Measurements from ENCODE around the gene SRPX2. TPM values are rescaled to one million over a fixed set of nuclear protein-coding genes. Genes with fewer than 3 reads are reported as not detected.
A peak's percentile ranks its signal among the peaks of the same experiment; 100 is the strongest.
"Not testable (repeated sequence)": the region's sequence is repeated elsewhere in the genome, so short reads cannot be mapped to it uniquely, and the experiment has no call there.

The SRPX2 gene
- total RNA-seq, 2 donors from 2014 or later = not detected

DNA sequence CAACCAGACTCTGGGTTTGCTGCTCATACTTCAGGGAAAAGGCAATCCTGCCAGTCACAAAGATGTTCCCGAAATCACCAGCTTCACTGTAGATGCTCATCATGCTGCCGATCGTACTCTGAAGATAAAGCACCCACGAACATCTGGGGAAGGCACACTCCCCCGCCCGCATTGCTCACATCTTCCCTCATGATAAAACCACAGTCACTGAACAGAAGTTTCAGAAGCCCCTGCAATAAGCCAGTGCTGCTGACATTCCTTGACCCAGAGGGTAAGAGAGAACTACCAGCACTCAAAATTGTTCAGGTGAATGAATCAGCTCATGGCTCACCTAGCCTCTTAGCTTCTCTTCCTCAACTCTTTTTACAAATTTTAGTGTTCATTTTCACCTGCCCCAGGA, 43.1 kb downstream of the SRPX2 start:
- H3K4me3 Mint-ChIP-seq = peak overlapping the region; percentile 18 to 37
- peaks cover 49% of the 10 kb centered on the region for H3K27me3 Mint-ChIP-seq (ENCODE audit: low read depth)
- H3K36me3 Mint-ChIP-seq (ENCODE audit: insufficient read depth in 2 of 2) = no peaks in the 10 kb centered on the region
- H3K27ac Mint-ChIP-seq = no peak overlapping the region
- H3K4me1 Mint-ChIP-seq (ENCODE audit: low read depth) = peaks cover 14% of the 10 kb centered on the region
- ATAC-seq (replicated peaks in 1 of 2) (peak; percentile 49 to 57), DNase-seq (peak in 1 of 2 donors; percentile 17)
- H3K9me3 Mint-ChIP-seq = no peaks in the 10 kb centered on the region

DNA sequence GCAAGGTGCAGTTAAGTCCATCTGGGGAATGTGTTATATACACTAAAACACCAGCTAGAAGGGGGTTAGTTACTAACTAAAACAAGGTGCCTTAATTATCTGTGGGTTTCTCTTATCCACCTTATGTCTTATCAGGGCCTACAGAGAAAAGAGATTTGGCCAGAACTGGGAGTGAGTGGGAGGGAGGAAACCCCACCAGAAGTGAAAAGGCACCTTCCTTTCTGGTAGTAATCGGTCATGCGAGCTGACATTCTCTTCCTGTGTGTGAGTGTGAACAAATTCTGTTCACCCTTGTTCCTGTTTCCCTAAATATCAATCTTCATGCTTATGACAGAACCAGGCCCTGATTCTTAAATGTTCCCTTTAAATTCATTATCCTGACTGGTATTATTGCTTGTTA, 43.5 kb downstream of the SRPX2 start:
- Mint-ChIP-seq H3K9me3 (no peaks in the 10 kb centered on the region), H3K4me3 (peak overlapping the region in 1 of 2 donors; percentile 37), H3K36me3 (ENCODE audit: insufficient read depth in 2 of 2) (no peaks in the 10 kb centered on the region), H3K27ac (no peak overlapping the region), H3K4me1 (ENCODE audit: low read depth) (peaks cover 14% of the 10 kb centered on the region), H3K27me3 (ENCODE audit: low read depth) (peaks cover 54% of the 10 kb centered on the region)
- DNase-seq (no peak), ATAC-seq (replicated peaks in 1 of 2) (peak; percentile 30 to 31)

DNA sequence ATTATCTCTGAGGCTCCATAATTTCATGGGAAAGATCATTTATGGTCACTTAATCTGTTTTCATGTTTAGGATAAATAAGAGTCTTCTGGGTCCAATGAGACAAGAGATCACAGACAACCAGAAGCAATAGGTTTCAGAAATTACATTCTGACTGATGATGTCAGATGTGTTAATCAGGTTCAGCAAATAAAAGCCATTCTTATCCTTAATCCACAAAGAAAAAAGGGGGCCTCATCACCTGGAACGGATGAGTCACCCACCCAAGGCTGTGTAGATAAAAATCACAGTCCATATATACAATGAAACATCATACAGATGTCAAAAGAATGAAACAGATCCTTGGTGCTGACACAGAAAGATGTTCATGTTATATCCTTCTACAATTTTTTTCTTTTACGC, 51.3 kb downstream of the SRPX2 start:
- Mint-ChIP-seq H3K9me3 (no peaks in the 10 kb centered on the region), H3K36me3 (ENCODE audit: insufficient read depth in 2 of 2) (no peaks in the 10 kb centered on the region), H3K27me3 (ENCODE audit: low read depth) (peaks cover 79% of the 10 kb centered on the region), H3K4me3 (no peak overlapping the region), H3K27ac (no peak overlapping the region), H3K4me1 (ENCODE audit: low read depth) (peaks cover 9% of the 10 kb centered on the region)
- DNase-seq (no peak), ATAC-seq (replicated peaks in 1 of 2) (peak; percentile 36 to 51)

DNA sequence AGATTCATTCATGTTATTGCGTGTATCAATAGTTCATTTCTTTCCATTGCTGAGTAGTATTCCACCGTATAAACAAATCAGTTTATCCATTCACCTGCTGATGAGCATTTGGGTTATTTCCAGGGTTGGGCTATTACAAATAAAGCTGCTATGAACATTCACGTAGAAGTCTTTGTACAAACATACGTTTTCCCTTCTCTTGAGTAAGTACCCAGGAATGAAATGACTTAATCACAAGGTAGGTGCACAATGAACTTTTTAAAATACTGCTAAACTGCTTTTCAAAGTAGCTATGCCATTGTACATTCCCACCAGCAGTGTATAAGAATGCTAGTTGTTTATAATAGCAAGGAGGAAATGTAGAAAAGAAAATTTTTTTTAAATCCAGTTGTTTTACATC, 52.0 kb downstream of the SRPX2 start:
- Mint-ChIP-seq H3K36me3 (ENCODE audit: insufficient read depth in 2 of 2) (no peaks in the 10 kb centered on the region), H3K27ac (no peak overlapping the region), H3K4me3 (no peak overlapping the region), H3K27me3 (ENCODE audit: low read depth) (peaks cover 73% of the 10 kb centered on the region), H3K9me3 (no peaks in the 10 kb centered on the region), H3K4me1 (ENCODE audit: low read depth) (peaks cover 9% of the 10 kb centered on the region)
- ATAC-seq (replicated peaks in 1 of 2) (no peak), DNase-seq (no peak)

DNA sequence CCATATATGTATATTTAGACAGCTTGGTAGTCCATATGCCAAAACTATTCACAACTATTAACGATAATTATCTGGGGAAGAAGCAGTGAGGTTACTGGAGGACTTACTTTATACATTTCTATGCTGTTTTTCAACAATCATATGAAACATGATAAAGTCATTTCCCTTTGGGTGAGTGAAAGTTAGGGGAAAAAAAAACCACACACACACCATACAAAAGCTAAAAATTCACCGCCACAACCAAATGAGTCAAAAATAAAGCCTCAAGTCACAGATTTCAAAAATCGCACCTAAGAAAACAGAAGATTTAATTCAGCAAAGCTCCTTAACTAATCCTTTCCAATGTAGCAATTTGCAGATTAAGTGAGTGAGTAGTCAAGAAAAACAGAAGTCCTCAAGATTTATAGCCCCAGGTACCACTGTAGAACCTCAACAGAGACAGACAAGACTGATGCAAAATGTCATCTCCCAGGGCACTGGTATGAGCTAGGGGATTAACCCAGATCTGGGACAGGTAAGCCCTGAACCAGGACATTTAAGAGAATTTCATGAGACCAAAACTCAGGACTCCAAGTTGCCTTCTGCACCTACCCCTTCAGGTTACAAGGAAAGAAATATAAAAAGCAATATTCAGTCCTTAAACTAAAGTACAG, 52.8 kb downstream of the SRPX2 start:
- Mint-ChIP-seq H3K27me3 (ENCODE audit: low read depth) (peaks cover 77% of the 10 kb centered on the region), H3K36me3 (ENCODE audit: insufficient read depth in 2 of 2) (no peaks in the 10 kb centered on the region), H3K27ac (peak overlapping the region; percentile 6), H3K4me1 (ENCODE audit: low read depth) (peaks cover 9% of the 10 kb centered on the region), H3K9me3 (no peaks in the 10 kb centered on the region), H3K4me3 (no peak overlapping the region)
- DNase-seq (no peak), ATAC-seq (replicated peaks in 1 of 2) (peak; percentile 44 to 67)

DNA sequence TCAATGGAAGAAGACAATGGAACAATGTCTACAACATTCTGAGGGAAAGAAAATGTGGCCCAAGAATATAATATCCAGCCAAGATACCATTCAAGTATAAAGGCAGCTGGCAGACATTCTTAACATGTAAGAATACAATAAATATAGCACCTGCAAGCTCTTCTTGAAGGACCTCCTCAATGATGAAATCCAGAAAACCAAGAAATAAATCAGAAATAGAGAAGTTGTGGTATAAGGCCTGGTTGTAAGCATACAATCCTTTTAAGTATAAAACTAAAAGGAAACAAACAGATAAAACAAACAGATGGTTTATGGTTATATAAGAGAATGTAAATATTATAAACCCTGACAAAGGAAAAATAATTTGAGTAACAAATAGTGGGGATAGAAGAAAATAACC, 54.6 kb downstream of the SRPX2 start:
- Mint-ChIP-seq H3K27me3 (ENCODE audit: low read depth) (peaks cover 72% of the 10 kb centered on the region), H3K9me3 (no peaks in the 10 kb centered on the region), H3K4me3 (no peak overlapping the region), H3K27ac (no peak overlapping the region), H3K36me3 (ENCODE audit: insufficient read depth in 2 of 2) (no peaks in the 10 kb centered on the region), H3K4me1 (ENCODE audit: low read depth) (peaks cover 9% of the 10 kb centered on the region)
- DNase-seq (no peak), ATAC-seq (replicated peaks in 1 of 2) (no peak)

DNA sequence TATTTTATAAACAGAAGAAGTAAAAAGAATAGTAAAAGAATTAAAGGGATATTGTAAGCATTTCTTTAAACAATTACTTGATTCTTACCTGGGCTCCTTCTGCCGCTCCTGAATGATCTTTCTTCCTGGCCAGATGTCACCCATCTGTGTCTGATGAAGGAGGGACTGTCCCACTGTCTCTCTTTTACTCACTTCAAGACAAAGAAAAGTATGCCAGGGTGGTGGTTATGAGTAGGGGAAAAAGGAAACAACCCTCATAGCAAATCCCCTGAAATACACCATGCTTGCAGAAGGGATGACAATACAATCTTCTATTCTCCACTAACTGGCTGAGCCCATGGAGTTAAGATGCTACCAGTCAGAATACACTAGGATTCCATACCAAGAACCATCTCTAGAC, 56.8 kb downstream of the SRPX2 start:
- DNase-seq (no peak), ATAC-seq (replicated peaks in 1 of 2) (peak; percentile 60 to 74)
- Mint-ChIP-seq H3K27ac (no peak overlapping the region), H3K36me3 (ENCODE audit: insufficient read depth in 2 of 2) (no peaks in the 10 kb centered on the region), H3K4me3 (no peak overlapping the region), H3K4me1 (ENCODE audit: low read depth) (no peaks in the 10 kb centered on the region), H3K9me3 (no peaks in the 10 kb centered on the region), H3K27me3 (ENCODE audit: low read depth) (peaks cover 69% of the 10 kb centered on the region)

DNA sequence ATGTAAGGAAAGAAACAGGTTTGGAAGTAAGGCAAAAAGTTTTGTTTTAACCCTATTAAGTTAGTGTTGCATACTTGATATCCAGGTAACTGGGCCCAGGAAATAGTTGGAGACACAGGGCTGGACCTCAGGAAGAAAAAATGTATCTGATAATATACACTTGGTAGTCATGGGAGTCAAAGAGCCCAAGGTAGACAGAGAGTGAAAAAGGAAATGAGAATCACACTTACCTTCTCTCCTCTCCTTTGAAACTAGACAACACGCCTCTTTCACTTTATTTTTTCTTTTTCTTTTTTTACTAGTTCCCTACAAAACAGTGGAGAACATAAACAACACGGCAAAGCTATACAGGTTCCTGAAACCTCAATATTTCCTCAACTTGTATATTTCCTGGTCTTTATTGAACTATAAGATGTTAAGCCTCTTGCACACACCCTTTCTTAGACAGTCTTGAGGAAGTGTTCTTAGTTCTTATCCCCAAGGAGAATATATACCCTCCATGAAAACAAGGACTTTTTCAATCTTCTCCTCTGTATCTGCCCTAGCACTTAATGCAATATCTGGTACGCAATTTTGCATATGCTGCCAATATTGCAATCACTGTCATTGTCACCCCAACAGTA, 60.7 kb downstream of the SRPX2 start:
- no peak overlapping the region for H3K27ac Mint-ChIP-seq
- H3K4me1 Mint-ChIP-seq (ENCODE audit: low read depth) = no peaks in the 10 kb centered on the region
- H3K4me3 Mint-ChIP-seq = no peak overlapping the region
- H3K27me3 Mint-ChIP-seq (ENCODE audit: low read depth) = peaks cover 73% of the 10 kb centered on the region
- no peaks in the 10 kb centered on the region for H3K9me3 Mint-ChIP-seq
- ATAC-seq (replicated peaks in 1 of 2) (no peak), DNase-seq (no peak)
- H3K36me3 Mint-ChIP-seq (ENCODE audit: insufficient read depth in 2 of 2) = no peaks in the 10 kb centered on the region

DNA sequence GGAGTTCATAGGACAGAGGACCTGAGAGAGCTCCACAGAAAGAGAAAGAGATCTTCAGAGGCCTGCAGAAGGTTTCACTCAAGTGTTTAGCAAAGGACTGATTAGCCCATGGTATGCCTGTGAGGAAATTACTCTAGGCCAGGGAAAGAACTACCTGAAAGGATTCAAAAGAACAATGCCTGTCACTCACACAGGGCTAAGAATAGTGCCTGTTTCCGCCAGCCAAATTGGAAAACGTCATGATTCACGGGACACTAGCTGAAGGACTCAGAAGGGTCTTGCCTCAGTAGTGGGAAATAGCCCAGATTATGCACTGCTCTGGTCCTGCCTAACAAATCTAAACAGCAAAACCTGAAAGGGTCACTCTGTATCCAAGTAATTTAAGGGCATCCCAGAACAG, 66.8 kb downstream of the SRPX2 start:
- no peak overlapping the region for H3K4me3 Mint-ChIP-seq
- no peaks in the 10 kb centered on the region for H3K9me3 Mint-ChIP-seq
- ATAC-seq (replicated peaks in 1 of 2) (no peak), DNase-seq (no peak)
- H3K27me3 Mint-ChIP-seq (ENCODE audit: low read depth) = peaks cover 63% of the 10 kb centered on the region
- H3K27ac Mint-ChIP-seq = no peak overlapping the region
- no peaks in the 10 kb centered on the region for H3K4me1 Mint-ChIP-seq (ENCODE audit: low read depth)
- no peaks in the 10 kb centered on the region for H3K36me3 Mint-ChIP-seq (ENCODE audit: insufficient read depth in 2 of 2)

DNA sequence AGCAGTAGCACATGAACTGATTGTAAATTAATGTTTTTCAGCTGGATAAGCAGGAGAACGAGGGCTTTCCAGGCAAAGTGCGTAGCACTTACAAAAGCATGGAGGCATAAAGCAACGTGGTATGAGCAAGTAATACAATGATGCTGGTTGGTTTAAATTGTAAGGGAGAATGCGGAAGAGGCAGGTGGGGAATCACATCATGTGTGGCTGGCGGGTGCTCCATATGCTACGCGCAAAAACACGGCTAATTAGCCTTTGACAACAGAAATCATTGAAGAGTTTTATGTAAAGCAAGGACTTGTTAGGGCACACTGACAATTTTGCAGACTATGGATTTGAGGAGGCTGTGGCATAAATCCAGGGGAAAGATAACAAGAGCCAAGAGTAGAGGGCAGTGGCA, 73.4 kb downstream of the SRPX2 start:
- H3K9me3 Mint-ChIP-seq = no peaks in the 10 kb centered on the region
- ATAC-seq (replicated peaks in 1 of 2) (no peak), DNase-seq (no peak)
- no peak overlapping the region for H3K4me3 Mint-ChIP-seq
- peaks cover 30% of the 10 kb centered on the region for H3K27me3 Mint-ChIP-seq (ENCODE audit: low read depth)
- H3K36me3 Mint-ChIP-seq (ENCODE audit: insufficient read depth in 2 of 2) = no peaks in the 10 kb centered on the region
- H3K4me1 Mint-ChIP-seq (ENCODE audit: low read depth) = no peaks in the 10 kb centered on the region
- H3K27ac Mint-ChIP-seq = no peak overlapping the region

DNA sequence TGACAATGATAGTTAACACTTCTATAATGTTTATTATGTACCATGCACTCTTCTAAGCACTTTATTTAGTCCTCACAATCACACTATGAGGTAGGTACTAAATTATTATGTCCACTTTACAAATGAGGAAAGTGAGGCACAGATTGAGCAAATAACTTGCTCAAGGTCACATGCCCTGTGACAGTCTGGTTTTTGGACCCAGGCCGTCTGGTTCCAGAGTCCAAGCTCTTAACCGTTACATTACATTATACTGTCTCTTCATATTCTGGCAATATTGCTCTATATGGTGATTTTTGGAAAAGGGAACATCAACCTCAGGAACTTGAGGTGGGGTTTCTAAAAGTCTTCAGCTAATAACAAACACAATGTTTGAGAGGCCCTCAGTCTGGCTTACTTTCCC, 75.1 kb downstream of the SRPX2 start:
- Mint-ChIP-seq H3K36me3 (ENCODE audit: insufficient read depth in 2 of 2) (no peaks in the 10 kb centered on the region), H3K9me3 (no peaks in the 10 kb centered on the region), H3K27me3 (ENCODE audit: low read depth) (peaks cover 34% of the 10 kb centered on the region), H3K27ac (no peak overlapping the region), H3K4me3 (no peak overlapping the region), H3K4me1 (ENCODE audit: low read depth) (no peaks in the 10 kb centered on the region)
- DNase-seq = no peak
- ATAC-seq (replicated peaks in 1 of 2) = no peak

DNA sequence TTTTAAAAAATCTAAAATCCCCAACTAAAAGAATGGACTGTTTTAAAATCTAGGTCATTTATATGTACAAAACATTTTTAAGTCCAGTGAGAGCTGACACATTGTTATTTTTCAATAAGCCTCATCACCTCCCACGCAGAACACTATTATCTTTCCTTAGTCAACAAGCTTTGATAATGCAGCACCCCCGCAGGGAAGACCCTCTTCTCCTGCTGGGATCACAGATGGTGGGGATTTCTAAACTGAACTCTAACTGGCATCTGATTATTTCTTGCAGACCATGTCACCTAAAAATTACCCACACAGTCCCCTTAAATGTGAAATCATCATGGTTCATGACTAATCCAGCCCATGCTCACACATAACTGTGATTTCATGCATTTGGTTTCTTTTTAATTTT, 76.3 kb downstream of the SRPX2 start:
- H3K36me3 Mint-ChIP-seq (ENCODE audit: insufficient read depth in 2 of 2) = no peaks in the 10 kb centered on the region
- H3K4me3 Mint-ChIP-seq = no peak overlapping the region
- ATAC-seq (replicated peaks in 1 of 2) = no peak
- no peaks in the 10 kb centered on the region for H3K4me1 Mint-ChIP-seq (ENCODE audit: low read depth)
- no peaks in the 10 kb centered on the region for H3K9me3 Mint-ChIP-seq
- DNase-seq = no peak
- H3K27me3 Mint-ChIP-seq (ENCODE audit: low read depth) = peaks cover 35% of the 10 kb centered on the region
- no peak overlapping the region for H3K27ac Mint-ChIP-seq

DNA sequence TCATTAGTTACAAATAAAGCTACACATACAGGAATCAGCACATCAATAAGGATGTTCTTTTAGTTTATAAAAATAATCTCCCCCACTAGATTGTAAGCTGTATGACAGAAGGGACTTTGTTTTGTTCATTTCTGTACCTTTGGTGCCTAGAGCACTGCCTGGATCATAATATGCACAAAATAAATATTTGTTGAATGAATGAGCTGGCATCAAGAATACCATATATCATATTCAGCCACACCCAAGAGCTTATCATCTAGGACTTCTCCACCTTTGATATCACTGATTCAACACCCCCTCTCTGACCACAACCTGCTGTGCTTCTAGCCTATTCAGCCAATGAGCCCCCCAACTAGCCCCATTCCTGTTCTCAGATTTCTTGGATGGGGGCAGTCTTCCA, 77.3 kb downstream of the SRPX2 start:
- DNase-seq = no peak
- H3K36me3 Mint-ChIP-seq (ENCODE audit: insufficient read depth in 2 of 2) = no peaks in the 10 kb centered on the region
- H3K27me3 Mint-ChIP-seq (ENCODE audit: low read depth) = peaks cover 40% of the 10 kb centered on the region
- no peak overlapping the region for H3K4me3 Mint-ChIP-seq
- no peaks in the 10 kb centered on the region for H3K4me1 Mint-ChIP-seq (ENCODE audit: low read depth)
- H3K9me3 Mint-ChIP-seq = no peaks in the 10 kb centered on the region
- ATAC-seq (replicated peaks in 1 of 2) = no peak
- H3K27ac Mint-ChIP-seq = no peak overlapping the region

DNA sequence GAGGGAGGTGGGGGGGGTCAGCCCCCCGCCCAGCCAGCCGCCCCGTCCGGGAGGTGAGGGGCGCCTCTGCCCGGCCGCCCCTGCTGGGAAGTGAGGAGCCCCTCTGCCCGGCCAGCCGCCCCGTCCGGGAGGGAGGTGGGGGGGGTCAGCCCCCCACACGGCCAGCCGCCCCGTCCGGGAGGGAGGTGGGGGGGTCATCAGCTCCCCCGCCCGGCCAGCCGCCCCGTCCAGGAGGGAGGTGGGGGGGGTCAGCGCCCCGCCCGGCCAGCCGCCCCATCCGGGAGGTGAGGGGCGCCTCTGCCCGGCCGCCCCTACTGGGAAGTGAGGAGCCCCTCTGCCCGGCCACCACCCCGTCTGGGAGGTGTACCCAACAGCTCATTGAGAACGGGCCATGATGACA, 80.0 kb downstream of the SRPX2 start:
- H3K4me1 Mint-ChIP-seq (ENCODE audit: low read depth); ATAC-seq (replicated peaks in 1 of 2); H3K9me3 Mint-ChIP-seq; H3K36me3 Mint-ChIP-seq (ENCODE audit: insufficient read depth in 2 of 2); H3K4me3 Mint-ChIP-seq; DNase-seq; H3K27ac Mint-ChIP-seq: not testable (repeated sequence)
- peaks cover 60% of the 10 kb centered on the region for H3K27me3 Mint-ChIP-seq (ENCODE audit: low read depth)

Data from activated T-cell treated with anti-CD3 and anti-CD28 coated beads, Interleukin-2, amount 50 U/mL, for 72 hours (primary cell).